GM12801 (cell line): Measurements from ENCODE around the gene TTC9B.

Experiments used
- CTCF ChIP-seq: IDR thresholded peaks from one replicate; pipeline ENCODE4 v1.5.1; 2011; ENCODE audit warnings: control low read depth; ENCODE audit not compliant: insufficient read length; ENCODE audit errors: extremely low read depth

Gene TTC9B

GRCh38 chr19:40174092-40174491, 44.1 kb downstream of the TTC9B start:
- no peak for TF ChIP-seq CTCF
